Gastrocnemius medialis (tissue), 4 donors: ENCODE measurements around the gene OGFOD1.

ENCODE experiments used
- CTCF ChIP-seq, 5 experiments: fragments of 450-650 bp in 3 of 5; fragments of 200-600 bp in 2 of 5; sonication (generic) in 2 of 5; IDR thresholded peaks in 4 of 5; conservative IDR thresholded peaks in 1 of 5; 1 replicate in 4 of 5; 2 replicates in 1 of 5; pipeline ENCODE4 v1.5.1; 2016 to 2019; ENCODE audit warnings: antibody characterized with exemption in 5 of 5, mild to moderate bottlenecking in 3 of 5, moderate library complexity in 3 of 5
- POLR2A ChIP-seq, 2 donors: fragments of 450-650 bp; IDR thresholded peaks; one replicate each; pipeline ENCODE4 v1.6.1; 2017; ENCODE audit warnings: antibody characterized with exemption in 2 of 2, mild to moderate bottlenecking in 2 of 2, moderate library complexity in 2 of 2

DNA sequence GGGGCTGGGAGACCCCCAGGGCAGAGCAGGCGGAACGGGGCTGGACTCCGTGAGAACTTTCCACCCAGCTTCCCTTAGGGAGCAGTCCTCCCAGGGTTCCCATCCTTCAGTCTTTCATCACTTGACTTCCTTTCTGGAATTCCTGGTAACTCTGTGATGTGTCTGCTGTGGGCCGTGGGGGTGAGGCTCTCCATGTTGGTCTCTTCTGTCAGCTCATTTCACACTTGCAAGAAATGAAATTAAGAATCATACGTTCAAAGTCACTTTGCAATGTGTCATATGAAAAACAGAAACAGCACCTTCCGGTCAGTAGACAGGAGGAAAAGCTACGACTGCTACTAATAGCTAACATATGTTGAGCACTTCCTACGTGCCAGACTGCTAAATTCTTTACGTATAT is 73.9 kb downstream of the OGFOD1 start:
- no peak for TF ChIP-seq CTCF (IDR thresholded peaks at IDR 0.05 in 4 of 5, conservative IDR thresholded peaks at IDR 0.05 in 1 of 5)
- no peak for TF ChIP-seq POLR2A (IDR thresholded peaks at IDR 0.05)
